IMR-90 (cell line): ENCODE measurements around the gene ALOXE3.

Experiments used
- BHLHE40 ChIP-seq: fragments of 150-350 bp; IDR thresholded peaks from 2 replicates; pipeline ENCODE4 v1.6.1; 2016; ENCODE audit warnings: mild to moderate bottlenecking, low read depth, low read length
- CEBPB ChIP-seq: IDR thresholded peaks from 2 replicates; pipeline ENCODE4 v1.6.1; 2012; ENCODE audit warnings: low read depth, low read length, improper control_type of control experiment
- CHD1 ChIP-seq: IDR thresholded peaks from 2 replicates; pipeline ENCODE4 v1.6.1; 2012; ENCODE audit warnings: low read depth, low read length, improper control_type of control experiment
- FOS ChIP-seq: fragments of 150-350 bp; IDR thresholded peaks from 2 replicates; pipeline ENCODE4 v1.6.1; 2016; ENCODE audit warnings: low read depth, low read length
- MAFK ChIP-seq: IDR thresholded peaks from 2 replicates; pipeline ENCODE4 v1.6.1; 2012; ENCODE audit warnings: low read depth, low read length, improper control_type of control experiment
- MXI1 ChIP-seq: IDR thresholded peaks from 2 replicates; pipeline ENCODE4 v1.6.1; 2012; ENCODE audit warnings: low read depth, mild to moderate bottlenecking, low read length, moderate library complexity, borderline replicate concordance
- NFE2L2 ChIP-seq: fragments of 150-350 bp; IDR thresholded peaks from 2 replicates; pipeline ENCODE4 v1.6.1; 2016; ENCODE audit warnings: low read depth, mild to moderate bottlenecking, low read length
- POLR2A ChIP-seq: IDR thresholded peaks from 2 replicates; pipeline ENCODE4 v1.6.1; 2012; ENCODE audit warnings: mild to moderate bottlenecking, low read depth, low read length
- RAD21 ChIP-seq: IDR thresholded peaks from 2 replicates; pipeline ENCODE4 v1.6.1; 2012; ENCODE audit warnings: low read length, improper control_type of control experiment
- RCOR1 ChIP-seq: IDR thresholded peaks from 2 replicates; pipeline ENCODE4 v1.6.1; 2012; ENCODE audit warnings: mild to moderate bottlenecking, low read length, improper control_type of control experiment; ENCODE audit not compliant: insufficient replicate concordance
- RFX5 ChIP-seq: IDR thresholded peaks from 2 replicates; pipeline ENCODE4 v1.8.0; 2012; ENCODE audit warnings: low read depth, mild to moderate bottlenecking, low read length, moderate library complexity
- SMC3 ChIP-seq: fragments of 150-350 bp; IDR thresholded peaks from 2 replicates; pipeline ENCODE4 v1.6.1; 2016; ENCODE audit warnings: low read depth, mild to moderate bottlenecking, antibody characterized with exemption, low read length, moderate library complexity
- TF ChIP-seq, protein P1 (sequence below): conservative IDR thresholded peaks from 2 replicates; pipeline ENCODE4 v1.5.1; 2012; ENCODE audit warnings: mild to moderate bottlenecking, low read depth, low read length, improper control_type of control experiment
- TF ChIP-seq, protein P2 (sequence below): fragments of 150-350 bp; IDR thresholded peaks from 2 replicates; pipeline ENCODE4 v1.6.1; 2017; ENCODE audit warnings: mild to moderate bottlenecking, antibody characterized with exemption, low read length, low read depth

DNA sequence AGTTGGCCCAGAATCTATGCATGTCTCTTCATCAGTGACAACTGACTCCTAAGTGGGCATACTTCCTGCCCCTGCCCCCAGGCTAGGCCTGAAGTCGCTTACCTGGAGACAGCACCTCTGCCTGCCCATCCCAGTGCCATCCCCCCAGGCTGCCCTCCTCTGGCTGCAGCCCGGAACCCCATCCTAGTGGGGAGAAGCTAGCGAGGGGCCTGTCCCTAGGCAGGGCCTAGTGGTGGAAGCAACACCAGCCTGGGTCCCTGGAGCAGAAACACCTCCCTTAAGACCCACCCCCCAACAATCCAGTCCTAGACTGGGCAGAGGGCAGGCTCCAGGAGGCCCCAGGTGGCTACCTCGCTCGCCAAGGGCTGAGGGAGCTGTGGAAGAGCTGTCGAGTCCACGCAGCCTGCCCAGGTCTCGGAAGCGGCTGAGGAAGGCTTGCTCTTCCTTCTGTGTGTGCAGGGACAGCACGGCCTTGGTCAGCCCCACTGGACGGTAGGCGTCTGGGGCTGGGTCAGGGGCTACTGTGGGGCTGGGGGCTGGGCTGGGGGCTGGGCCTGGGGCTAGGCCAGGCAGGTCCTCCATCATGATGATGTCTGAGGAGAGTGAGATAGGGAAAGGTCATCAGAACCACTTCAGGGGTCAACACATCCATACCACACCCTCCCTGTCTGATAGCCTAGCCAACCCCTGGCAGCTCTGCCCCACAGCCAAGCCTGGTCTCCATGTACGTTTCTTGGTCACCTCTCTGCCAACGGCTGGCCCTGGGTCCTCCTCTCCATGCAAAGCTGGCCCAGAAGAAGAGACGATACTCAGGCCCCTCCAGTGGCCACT is 26.3 kb upstream of the ALOXE3 start:
- TF ChIP-seq, protein P1, sequence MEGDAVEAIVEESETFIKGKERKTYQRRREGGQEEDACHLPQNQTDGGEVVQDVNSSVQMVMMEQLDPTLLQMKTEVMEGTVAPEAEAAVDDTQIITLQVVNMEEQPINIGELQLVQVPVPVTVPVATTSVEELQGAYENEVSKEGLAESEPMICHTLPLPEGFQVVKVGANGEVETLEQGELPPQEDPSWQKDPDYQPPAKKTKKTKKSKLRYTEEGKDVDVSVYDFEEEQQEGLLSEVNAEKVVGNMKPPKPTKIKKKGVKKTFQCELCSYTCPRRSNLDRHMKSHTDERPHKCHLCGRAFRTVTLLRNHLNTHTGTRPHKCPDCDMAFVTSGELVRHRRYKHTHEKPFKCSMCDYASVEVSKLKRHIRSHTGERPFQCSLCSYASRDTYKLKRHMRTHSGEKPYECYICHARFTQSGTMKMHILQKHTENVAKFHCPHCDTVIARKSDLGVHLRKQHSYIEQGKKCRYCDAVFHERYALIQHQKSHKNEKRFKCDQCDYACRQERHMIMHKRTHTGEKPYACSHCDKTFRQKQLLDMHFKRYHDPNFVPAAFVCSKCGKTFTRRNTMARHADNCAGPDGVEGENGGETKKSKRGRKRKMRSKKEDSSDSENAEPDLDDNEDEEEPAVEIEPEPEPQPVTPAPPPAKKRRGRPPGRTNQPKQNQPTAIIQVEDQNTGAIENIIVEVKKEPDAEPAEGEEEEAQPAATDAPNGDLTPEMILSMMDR, result no peak
- no peak for TF ChIP-seq BHLHE40
- TF ChIP-seq CEBPB, result no peak
- TF ChIP-seq RFX5, result no peak
- TF ChIP-seq RCOR1, result no peak
- TF ChIP-seq RAD21, result no peak
- TF ChIP-seq MAFK, result no peak
- no peak for TF ChIP-seq NFE2L2
- peak; percentile 24; the same call in 1 of the 2 replicates for TF ChIP-seq POLR2A
- TF ChIP-seq, protein P2, sequence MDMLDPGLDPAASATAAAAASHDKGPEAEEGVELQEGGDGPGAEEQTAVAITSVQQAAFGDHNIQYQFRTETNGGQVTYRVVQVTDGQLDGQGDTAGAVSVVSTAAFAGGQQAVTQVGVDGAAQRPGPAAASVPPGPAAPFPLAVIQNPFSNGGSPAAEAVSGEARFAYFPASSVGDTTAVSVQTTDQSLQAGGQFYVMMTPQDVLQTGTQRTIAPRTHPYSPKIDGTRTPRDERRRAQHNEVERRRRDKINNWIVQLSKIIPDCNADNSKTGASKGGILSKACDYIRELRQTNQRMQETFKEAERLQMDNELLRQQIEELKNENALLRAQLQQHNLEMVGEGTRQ, result no peak
- no peak for TF ChIP-seq FOS
- TF ChIP-seq CHD1, result no peak
- no peak for TF ChIP-seq MXI1
- TF ChIP-seq SMC3, result no peak
